HG03439 (cell line): ENCODE measurements around the gene TMEM256.

Experiments
- ATAC-seq: cut with Tn5 transposase; IDR thresholded peaks from one replicate; pipeline ENCODE4 v1.9.1; 2021; ENCODE audit warnings: mild to moderate bottlenecking, moderate library complexity; ENCODE audit not compliant: unreplicated experiment

TMEM256 gene

DNA sequence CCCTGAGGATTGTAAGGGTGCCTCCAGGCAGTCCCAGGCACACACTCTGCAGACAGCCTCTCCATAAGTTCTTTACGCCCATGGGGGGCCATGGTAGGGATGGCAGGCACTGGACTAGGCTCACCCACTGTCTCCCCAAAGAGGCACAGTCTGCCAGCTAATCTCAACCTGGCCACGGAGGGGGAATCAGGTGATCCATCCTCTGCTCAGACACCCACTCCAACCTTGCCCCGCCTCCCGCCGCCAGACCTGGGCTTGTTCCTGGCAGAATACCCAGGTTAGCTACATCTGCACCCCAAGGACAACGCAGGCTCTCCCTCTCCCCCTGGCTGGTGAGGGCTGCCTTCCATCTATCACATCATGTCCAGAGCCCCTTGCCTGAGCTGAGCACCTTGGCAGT lies 5.0 kb upstream of the TMEM256 start:
- no peak for ATAC-seq

DNA sequence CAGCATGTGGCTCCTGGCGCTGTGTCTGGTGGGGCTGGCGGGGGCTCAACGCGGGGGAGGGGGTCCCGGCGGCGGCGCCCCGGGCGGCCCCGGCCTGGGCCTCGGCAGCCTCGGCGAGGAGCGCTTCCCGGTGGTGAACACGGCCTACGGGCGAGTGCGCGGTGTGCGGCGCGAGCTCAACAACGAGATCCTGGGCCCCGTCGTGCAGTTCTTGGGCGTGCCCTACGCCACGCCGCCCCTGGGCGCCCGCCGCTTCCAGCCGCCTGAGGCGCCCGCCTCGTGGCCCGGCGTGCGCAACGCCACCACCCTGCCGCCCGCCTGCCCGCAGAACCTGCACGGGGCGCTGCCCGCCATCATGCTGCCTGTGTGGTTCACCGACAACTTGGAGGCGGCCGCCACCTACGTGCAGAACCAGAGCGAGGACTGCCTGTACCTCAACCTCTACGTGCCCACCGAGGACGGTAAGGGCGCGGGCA lies 4.4 kb upstream of the TMEM256 start:
- no peak for ATAC-seq

DNA sequence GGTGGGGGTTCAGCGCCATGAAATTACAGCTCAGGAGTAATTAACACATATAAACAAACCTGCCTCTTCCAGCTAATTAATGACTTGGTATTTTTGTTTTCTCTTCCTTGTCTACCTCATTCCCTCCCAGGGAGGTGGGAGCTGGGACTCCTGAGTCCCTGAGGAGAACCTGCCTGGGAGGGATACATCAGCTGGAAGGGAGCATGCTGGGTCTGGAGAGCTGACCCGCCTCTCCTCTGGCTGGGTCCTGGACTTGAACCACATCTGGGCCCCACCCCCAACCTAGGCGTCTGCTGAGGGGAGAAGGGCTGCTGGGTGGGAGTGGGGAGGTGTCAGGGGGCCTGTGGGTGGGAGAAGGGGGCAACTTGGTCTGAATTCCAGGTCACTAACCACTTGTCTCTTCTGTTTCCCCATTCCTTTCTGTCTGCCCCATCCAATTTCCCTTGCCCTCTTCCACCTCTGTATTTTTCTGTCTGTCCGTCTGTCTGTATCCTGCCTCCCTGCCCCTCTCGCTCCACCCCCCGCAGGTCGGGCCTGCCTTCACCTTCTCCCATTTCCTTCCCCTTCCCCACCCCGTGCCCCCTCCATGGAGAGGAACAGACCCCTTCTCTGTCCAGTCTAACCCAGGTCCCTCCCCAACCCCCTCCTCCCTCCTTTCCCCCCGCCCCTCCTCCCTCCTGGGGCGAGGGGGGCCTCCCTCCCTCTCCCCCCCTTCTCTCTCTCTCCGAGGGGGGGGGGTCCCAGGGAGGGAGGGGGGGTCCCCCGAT lies 3.8 kb upstream of the TMEM256 start, which contains the start of gene NLGN2:
Gene NLGN2, plus strand, starts transcription at position 361 of the 767 bp plus-strand sequence. CDS start 411 bp downstream, outside the sequence.
- ATAC-seq: no peak

DNA sequence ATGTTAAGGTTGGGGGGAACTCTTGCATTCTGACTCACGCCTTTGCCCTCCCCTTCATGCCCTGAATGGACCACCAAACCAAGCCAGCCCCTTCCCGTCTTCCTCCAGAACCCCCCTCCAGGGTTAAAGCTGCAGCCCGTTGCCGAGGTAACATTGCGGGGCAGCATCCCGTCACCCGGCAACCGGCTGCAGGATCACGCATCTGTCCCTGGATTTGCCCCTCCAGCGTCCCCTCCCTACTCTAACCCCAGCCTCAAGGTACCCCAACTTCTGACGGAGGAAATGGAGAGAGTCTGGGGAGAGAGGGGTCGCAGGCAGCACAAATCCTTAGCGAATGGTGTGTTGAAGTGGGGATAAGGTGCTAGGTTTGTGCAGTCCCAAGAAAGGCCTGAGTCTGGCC lies 3.2 kb upstream of the TMEM256 start:
- no peak for ATAC-seq

DNA sequence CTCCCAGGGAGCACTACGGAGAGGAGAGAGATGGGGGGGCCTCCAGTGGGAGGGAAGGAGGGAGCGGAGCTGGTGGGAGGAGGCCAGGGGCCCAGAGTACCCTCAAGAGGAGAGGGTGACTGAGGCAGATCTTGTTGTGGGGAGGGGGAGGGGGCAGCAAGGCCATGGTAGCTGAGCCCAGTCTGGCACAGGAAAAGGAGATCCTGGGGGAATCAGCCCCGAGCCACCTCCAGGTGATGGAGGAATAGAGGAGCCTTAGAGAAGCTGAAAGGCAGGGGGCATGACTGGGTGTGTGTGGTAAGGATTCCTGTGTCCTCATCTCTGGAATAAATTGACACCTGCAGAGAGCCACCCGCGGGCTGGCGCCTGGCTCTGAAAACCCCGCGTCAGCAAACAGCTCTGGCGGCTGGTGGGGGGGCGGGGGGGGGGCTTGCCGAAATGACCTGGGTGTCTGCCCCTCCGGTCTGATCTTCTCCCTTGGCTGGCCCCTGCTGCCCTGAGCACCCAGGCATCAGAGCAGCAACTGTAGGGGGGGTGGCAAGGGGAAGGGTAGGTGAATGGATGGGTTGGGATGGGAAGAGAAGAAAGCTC lies 2.4 kb upstream of the TMEM256 start:
- no peak for ATAC-seq

DNA sequence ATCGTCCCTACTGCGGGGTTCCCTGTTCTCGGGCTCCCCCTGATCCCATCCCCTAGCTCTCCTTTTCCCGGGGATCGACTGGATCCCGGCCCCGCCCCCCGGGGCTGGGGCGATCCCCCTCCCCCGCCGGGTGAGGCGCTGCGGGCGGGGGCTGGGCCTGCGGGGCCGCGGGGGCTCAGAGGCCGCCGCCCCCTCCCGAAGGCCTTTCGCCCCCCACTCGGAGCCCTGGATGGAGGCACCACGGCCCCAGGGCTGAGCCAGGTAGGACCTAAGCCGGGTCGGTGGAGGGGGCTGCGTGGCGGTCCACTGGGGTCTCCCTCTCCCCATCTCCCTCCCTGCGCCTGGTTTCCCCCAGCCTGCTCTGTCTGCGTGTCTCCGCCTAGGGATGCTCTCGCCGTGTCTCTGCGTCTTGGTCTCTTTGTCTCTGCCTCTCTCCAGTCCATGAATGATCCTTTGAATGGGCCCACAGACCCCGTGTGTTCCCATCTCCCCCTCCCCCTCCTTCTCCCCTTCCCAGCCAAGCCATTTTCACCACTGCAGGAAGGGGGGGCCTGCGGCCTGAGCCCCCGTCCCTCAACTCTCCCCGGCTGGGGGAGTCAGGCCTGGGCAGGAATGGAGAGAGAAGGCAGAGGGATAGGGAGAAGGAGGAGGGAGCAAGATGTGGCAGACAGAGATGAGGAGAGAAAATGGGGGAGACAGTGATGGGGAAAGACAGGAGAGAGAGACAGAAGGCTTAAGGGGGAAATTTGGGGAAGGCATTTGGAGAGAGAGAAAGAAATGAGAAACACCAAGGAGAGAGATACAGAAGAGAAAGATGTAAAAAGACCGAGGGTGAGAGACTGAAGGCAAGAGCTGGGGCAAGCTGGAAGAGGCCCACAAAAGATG lies 1.7 kb upstream of the TMEM256 start:
- no peak for ATAC-seq

DNA sequence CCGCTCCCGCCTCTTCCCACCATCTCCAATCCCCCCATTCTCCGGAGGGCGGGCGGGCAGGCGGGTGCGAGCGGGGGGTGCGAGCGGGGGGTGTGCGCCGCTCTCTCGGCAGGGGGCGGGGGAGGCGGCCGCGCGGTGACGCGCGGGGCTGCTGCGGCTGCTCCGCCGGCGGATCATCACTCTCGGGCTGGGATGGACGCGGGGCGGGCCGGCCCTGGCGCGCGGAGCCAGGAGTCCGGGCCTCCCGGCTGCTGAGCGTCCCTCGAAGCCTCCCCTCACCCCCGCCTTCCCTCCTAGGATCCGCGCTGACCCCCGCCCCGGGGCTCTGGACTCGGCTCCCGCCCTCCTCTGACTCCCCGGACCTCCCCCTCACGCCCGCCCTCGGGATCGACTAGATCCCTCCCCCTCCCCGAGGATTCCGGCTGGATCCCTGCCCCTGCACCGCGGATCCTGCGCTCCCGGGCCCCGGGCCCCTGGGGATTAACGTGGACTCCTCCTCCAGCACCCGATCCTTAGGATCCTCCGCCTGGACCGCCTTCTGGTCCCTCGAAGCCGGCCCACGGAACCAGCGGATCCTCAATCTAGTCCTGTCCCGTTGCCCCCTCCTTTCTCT lies 946 bp upstream of the TMEM256 start:
- peak; percentile 3 for ATAC-seq

DNA sequence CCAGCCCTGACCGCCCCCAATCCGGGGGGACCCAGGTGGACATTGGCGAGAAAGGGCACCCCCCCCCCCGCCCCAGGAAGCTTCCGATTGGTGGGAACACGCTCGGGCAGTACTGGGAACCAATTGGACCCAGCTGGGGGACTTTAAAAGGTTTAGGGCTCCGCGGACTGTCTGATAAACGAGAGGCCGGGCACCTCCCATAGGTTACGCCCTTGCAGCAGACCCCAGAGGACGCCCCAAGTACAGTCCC lies 245 bp downstream of the TMEM256 start:
- ATAC-seq: peak; percentile 11

DNA sequence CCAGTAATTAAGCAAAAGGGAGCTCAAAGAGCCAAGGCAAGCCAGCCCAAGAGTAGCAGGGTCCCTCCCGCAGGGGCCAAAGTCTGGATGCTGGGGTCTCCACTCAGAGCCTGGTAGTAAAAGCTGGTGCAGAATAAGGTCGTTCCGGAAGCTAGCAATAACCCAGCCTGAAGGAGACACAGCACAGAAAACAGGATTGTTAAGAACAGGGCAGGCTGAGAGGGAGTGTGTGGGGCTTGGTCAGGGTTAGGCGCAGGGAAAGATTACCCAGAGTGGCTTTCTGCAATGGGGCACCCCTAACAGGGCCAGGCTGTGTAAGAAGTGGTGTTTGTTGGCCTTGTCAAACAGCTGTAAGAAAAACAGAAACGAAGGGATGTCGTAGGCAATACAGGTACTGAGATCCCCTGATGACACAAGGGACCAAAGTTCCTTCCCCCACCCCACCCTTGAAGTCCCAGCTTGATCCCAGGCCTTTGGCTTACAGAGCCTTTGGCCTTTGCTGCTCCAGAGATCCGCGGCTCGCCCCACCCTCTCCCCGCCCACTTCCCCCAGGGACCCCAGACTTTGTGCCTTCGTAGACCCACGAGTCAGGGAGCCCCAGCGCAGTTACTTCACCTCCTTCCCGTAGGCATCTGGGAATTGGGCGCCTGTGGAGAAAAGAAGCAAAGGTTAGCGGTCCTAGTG lies 712 bp downstream of the TMEM256 start:
- no peak for ATAC-seq

DNA sequence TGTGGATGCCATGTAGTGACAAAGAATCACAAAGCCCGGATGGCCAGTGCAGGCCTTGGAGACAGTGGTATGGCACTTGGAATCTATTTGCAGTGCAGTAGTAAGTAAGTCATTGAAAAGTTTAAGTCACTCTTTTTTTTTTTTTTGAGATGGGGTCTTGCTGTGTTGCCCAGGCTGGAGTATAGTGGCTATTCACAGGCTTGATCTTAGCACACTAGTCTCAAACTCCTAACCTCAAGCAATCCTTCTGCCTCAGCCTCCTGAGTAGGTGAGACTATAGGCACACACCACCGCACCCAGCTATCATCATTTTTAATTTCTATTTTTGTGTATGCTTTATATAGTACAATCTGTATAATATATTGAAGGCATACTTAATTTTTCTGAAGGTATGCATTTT lies 5.3 kb downstream of the TMEM256 start:
- no peak for ATAC-seq

DNA sequence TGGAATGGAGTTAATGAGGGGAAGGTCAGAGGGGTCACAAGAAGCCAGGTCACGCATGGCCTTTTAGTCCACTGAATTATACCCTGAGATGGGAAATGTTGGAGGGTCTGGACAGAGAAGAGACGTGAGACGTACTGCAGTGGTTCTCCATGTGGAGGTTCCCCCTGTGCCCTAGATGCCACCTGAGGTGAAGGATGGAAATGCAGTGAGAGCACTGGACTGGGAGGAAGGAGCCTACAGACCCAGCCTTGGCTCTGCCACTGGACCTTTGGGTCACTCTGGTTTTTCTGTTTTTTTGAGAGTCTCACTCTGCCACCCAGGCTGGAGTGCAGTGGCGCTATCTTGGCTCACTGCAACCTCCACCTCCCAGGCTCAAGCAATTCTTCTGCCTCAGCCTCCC lies 7.8 kb downstream of the TMEM256 start:
- no peak for ATAC-seq

DNA sequence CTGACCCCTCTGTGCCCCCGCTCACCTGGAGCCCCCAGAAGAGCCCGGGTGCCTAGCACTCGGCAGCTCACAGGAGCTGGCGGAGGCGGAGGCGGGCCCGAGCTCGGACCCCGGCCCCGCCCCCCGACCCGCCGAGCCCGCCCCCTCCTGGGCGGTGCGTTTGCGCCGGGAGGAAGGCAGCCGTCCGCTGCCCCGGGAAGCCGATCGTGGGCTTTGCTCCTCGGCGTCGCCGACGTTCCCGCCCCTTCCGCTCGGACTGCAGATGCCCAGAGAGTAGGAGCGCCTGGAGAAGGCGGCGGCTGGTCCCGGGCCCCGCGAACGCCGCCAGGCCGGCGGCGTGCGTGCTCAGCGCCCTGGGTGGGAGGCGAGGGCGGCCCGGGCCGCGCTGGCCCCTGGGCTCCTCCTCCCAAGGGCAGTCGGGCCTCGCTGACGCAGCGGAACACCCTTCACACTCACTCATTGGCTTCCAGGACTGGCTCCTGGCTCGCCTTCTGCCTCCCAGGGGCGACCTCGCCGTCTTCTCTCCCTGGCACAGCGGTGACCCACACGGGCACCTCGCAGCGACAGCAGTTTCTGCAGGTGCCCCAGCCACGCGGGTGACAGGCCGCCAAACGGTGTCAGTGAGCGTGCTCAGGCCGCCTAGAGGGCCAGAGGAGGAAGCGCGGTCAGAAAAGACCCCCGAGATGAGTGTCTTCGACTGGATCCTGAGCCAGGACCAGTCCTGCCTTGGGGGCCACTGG lies 9.3 kb downstream of the TMEM256 start, which contains the start of gene PLSCR3:
Gene PLSCR3, minus strand, starts transcription at position 74 of the 740 bp plus-strand sequence. CDS start 415 bp downstream, outside the sequence.
- ATAC-seq: peak; percentile 77

DNA sequence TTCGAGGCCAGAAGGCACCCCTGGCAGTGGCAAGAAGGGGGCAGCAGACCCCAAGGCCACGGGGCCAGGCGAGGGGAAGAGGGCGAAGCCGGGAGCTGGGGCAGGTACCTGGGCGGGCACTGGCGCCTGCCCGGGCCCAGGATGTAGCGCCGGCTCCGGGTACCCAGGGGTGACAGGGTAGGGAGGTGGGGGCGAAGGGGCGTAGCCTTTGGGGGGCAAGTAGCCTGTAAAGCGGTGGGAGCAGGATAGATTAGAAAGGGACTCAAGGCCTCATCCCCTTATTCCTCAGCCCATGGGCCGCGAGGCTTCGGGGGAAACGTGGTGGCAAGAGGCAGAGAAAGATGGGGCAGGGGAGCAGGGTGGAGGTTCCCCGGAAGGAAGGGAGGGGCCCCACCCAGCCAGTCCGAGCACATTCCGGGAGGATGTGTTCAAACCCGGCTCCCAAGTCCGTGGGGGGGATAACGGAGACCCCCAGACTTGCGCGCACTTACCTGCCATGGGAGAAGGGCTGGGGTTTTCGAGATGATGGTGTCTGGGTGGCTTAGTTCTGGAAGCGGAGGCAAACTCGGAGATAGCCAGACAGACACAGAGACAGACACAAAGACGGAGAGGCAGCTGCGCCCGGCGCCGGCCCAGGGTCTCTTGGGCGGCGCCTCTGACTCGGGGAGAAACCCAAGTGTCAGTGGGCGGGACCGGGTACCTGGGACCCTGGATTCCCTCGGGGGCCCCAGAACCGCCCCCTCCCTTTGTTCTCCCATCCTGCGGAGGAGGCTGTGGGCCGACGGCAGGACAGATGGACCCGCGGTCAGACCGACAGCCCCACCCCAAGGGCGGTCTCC lies 10.1 kb downstream of the TMEM256 start:
- peak; percentile 46 for ATAC-seq

DNA sequence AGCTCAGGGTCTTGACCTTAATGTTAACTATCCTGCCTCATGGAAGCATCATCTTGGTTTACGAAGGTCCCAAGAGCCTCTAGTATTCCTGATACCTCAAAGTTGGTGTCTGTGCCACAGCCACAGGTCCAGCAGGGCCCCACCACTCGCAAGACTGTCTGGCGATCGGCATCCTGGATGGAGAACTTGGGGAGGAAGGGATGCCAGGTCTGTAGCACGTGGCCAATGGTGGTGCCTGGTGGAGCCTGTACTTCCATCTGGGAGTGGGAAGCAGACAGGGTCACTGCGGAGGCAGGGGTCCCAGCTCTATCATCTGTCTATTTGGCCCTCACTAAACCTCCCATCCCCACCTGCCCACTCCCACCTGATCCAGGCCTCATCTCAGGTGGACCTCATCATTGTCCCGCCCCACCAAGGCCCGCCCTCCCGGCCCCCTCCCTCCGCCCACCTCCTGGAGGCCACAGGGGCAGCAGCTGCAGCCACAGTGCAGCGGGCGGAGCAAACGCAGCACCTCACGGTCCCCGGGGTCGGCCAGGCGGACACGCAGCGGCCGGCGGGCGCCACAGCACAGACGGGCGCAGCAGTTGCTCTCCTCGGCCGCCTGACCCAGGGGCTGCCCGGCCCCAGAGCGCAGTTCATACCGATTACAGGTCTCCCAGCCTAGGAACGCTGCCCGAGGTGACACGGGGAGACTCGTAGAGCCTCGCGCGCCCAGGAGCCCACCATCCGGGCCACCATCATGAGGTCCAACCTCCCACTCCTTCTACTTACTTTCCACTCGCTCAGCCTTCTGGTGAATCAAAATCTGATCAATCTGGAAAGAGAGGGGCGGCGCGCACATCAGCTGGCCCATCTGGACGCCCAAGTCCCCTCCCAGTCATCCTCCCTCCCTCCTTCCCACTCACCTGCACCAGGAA lies 10.9 kb downstream of the TMEM256 start:
- ATAC-seq: no peak

DNA sequence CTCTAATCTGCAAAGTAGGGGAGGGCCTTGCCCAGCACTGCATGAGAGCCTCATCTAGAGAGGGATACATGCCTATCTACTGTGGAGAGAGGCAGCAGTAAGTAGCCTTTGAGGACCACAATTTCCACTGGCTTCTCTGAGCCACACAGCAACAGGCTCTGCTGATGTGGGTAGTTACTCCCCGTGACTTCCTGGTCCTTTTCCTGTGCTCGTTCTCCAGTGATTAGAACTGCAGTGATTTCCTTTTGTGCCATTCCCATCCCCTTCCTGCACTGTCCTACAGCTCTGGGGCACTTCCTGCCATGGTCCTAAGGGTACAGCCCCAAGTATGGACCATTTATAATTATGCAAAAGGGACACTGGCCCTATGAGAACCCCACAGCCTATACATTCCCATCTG lies 12.6 kb downstream of the TMEM256 start:
- ATAC-seq: no peak

DNA sequence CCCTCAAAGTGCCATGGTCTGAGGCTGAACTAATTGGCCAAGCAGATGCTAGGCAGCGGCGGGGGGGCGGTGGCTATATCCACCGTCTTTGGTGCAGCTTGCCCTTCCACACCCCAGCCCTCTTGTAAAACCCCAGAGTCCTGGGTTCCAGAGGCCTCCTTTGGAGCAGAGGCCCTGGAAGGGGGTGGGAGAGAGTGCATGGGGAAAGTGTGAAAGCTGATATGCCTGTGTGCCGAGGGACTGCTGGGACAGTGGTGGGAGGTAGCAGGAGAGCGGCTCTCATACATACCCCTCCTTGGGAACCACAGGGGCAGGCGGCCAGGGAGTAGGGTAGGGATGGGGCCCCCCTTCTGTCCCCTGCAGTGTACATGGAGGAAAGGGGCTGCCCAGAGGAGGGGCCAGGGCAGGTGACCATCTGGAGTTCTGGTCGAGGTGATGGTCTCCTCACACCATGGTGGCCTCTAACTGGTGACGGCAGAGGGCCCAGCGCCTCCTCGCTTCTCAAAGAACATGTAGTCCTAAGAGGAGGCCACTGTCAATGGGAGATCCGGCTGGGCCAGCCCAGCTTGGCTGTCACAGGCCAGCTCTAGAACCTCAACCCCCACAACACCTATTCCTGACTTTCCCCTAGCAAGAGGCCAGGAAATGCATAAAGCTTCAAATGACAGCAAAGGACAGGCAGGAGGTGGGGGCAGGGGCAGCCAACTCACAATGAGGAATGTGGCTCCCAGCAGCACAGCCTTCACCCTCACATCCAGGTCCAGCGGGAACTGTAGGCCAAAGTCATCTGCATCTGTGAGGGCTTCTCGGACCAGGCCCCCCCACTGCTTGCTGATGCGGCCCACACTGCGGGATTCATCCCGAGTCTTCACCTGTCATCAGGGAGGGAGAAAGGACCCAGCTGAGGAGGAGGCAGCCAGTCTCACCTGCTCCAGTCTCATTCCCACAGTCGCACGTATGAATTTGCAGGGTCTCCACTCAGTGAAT lies 13.7 kb downstream of the TMEM256 start:
- ATAC-seq: no peak

DNA sequence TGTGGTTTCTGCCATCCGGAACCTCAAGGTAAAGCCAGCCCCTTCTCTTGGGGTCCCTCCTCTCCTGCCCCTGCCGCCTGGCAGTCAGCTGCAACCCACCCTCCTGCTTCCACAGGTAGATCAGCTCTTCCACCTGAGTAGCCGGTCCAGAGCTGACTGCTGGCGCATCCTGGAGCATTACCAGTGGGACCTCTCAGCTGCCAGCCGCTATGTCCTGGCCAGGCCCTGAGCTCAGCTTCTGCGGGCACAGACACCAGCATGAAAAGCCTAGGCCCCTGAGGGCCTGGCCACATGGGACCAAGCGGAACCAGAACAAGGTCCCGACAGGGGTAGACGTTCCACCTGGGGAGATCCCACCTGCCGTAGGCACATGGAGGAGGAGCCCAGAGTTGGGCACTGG lies 15.0 kb downstream of the TMEM256 start:
- no peak for ATAC-seq
